GM21737 (cell line): Measurements from ENCODE around the gene TMC5.
"Not testable (repeated sequence)": the region's sequence is repeated elsewhere in the genome, so short reads cannot be mapped to it uniquely, and the experiment has no call there.

Source experiments
- ATAC-seq: cut with Tn5 transposase; IDR thresholded peaks from one replicate; pipeline ENCODE4 v1.9.1; 2021; ENCODE audit warnings: mild to moderate bottlenecking, moderate library complexity; ENCODE audit not compliant: unreplicated experiment

TMC5 gene

GRCh38 chr16:19397373-19397772 is 20.3 kb upstream of the TMC5 start:
- ATAC-seq, result not testable (repeated sequence)

DNA sequence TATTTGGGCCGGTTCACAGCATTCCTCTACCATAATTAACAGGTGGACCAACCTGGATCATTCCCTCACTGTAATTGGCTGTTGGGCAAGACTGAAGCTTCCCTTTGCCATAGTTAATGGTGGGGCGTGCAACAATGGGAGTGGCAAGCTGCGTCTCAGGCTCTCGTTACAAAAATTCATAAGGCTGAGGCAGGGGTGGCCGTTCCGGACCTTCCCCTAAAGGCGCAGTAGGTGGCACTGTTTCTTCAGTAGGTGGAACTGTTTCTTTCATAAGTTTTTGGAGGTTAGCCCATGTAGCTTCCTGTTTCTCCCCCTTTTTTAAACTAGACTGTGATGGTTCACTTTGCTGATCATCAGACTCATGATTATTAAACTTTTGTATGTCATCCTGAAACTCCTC is 17.0 kb upstream of the TMC5 start:
- ATAC-seq, result no peak

DNA sequence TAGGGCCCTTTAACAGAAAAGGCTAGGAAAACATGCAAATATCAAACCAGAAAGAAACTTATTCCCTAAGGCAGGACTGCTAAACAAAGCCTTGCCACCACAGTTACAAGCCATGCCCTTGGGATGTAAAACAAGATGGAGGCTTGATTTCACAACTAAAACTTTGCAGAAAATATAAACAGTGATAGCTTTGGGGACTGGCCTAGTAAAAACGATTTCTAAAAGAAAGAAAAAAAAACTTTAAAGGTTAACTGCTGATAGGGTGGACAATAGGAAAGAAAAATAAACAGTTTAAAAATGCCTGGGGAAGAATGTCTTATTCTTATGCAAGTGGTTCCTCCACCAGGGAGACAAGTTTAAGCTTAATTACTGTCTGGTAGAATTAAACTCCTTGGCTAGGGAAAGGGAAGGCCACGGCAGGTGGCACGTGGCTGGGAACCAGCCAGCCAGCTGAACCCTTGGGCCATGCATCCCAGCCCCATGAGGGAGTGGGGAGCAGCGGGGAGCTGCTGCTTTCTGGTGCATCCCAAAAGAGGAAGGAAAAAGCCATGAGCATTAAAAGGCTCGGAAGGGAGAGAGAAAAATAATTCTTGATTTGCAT is 10.7 kb upstream of the TMC5 start:
- no peak for ATAC-seq

GRCh38 chr16:19410435-19411171 is 7.1 kb upstream of the TMC5 start:
- ATAC-seq, result no peak

GRCh38 chr16:19411298-19411697 is 6.4 kb upstream of the TMC5 start:
- no peak for ATAC-seq

- not testable (repeated sequence) for ATAC-seq
These were observed 5.6 kb upstream of the TMC5 start for GRCh38 chr16:19412055-19412454.

DNA sequence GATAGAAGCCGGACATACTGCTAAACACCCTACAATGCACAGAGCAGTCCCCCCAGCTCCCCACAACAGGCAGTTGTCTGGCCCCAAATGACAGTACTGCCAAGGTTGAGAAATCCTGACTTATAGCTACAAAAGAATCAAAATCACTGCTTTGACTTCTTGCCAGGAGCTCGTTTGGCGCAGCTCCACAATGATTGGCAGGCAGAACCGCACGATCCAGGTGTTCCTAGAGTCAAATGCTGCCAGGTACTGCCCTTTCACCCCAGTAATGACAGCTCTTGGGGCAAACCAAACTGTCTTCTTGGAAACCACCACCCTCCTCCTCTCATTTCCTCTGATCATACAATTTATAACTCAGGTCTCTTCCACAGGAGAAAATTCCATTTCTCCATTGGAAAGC is 2.2 kb upstream of the TMC5 start:
- ATAC-seq, result no peak

GRCh38 chr16:19415918-19416317 is 1.8 kb upstream of the TMC5 start:
- no peak for ATAC-seq

DNA sequence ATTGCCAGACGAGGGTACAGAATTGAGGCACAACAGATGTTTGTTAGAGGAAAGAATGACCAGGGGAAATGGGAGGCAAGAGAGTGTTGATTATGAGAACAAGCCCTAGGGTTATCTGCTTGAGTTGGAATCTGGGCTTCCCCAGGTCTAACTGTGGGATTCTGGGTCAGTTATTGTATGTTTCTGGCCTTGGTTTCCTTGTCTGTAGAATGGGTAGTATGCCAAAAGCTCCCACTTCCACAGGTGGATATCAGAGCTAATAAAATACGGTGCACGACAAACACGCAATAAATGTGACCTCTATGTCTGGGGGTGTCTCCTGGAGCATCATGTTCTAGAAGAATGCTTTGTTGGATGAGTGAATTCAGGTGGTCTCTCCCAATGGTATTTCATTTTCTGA is 517 bp downstream of the TMC5 start:
- ATAC-seq, result no peak

GRCh38 chr16:19419698-19420075 is 2.0 kb downstream of the TMC5 start:
- no peak for ATAC-seq

DNA sequence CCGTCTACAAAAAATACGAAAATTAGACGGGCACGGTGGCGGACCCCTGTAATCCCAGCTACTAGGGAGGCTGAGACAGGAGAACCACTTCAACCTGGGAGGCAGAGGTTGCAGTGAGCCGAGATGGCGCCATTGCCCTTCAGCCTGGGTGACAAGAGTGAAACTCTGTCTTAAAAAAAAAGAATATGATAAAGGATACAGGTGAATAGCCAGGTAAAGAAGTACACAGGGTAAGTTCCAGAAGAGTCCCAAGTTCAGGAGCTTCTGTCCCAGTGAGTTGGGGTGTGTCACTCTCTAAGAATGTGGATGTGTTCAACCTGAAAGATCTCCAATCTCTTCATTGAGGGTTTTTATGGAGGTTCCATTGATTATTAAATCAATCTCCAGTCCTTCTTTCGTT is 6.8 kb downstream of the TMC5 start:
- ATAC-seq, result no peak

- ATAC-seq, result no peak
These were observed 12.7 kb downstream of the TMC5 start for GRCh38 chr16:19430345-19430744.

DNA sequence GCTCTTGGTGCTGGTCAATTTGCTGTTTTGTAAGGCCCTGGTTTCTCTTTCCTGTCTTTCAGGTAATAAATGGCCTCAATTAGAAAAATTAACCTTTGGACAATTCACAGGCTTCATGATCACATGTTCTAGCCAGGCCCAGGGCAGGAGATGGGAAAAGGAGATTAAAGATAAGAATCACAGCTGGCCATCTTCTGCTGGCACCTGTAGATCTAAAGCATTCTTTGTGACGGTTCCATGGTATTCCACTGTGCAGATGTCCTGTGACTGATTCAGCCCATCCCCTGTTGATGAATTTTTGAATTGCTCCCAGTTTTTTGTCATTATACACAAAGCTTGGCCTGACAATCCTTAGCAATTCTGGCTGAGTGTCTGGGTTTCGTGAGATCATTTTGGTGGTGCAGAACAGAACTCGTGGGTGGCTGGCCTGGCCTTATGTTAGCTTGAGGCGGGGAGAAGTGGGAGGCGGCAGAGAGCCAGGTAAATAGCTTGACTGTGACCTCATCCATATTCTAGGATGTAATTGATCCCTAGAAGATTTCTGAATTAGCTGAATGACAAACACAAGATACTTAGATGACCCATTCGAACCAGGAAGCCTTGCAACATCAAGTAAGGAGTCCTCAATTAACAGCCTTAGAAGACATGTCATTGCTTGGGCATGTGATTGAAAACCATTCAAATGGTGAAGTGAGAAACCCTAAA is 14.1 kb downstream of the TMC5 start:
- no peak for ATAC-seq

- no peak for ATAC-seq
These were observed 14.7 kb downstream of the TMC5 start for GRCh38 chr16:19432429-19432828.

DNA sequence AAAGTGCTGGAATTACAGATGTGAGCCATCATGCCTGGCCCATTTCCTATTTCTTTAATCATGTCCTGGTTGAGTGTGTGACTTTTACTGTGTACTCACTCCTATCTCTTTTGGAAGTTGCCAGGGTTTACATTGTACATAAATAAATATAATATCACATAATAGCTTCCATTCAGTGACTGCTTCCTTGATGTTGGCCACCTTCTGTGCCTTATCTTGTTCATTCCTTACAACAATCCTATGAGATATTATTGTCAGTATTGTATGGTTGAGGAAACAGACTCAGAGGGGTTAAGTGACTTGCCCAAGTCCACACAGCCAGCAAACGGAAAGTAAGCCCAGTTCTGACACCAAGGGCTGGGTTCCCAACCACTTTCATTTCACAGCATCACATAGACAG is 16.9 kb downstream of the TMC5 start:
- ATAC-seq, result no peak

DNA sequence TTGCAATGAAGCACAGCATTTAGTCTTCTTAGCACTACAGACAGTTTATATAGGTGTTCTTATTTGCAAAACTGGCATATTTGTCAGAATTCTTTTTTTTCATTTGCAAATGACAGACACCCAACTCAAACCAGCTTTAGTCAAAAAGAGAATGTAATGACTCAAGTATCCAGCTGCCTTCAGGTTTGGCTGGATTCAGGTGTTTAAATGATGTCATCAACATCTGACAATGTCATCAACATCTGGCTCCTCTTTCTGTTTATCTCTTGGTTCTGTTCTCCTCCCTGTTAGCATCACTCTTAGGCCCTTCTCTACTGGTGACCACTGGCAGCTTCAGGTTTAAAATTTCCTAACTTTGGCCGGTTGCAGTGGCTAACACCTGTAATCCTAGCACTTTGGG is 18.9 kb downstream of the TMC5 start:
- ATAC-seq, result no peak

DNA sequence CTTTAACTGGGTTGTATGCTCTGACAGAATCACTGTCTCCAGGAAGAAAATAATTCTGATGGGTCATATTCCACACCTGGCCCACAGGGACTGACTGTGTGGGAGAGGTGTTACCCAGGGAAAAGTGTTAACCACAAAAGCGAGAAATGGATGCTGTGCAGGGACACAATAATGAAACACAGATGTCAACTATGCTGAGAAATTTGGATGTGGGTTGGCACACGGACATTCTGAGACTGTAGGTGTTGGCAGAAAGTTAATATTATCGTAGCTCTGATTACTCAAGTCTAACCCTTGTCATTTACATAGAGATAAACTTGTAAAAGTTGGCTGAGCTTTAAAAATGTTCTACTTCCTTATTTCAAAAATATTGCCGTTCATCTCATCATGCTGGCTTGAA is 19.6 kb downstream of the TMC5 start:
- no peak for ATAC-seq

GRCh38 chr16:19438739-19439138 is 21.1 kb downstream of the TMC5 start:
- ATAC-seq, result no peak

DNA sequence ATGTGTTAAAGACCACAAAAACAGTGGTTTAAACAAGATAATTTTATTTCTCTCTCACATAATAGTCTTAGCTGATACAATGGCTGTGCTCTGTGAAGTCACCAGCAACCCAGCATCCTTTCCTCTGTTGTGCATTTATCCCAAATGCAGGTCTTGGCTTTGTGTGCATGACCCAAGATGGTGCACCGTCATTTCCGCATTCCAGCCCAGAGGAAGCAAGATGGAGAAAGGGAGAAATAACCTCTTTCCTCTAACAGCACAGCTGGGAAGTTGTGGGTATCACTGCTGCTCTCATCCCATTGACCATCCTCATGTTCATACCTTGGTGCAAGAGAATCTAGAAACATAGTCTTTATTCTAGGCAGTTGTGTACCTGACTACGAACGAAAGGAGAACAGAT is 21.8 kb downstream of the TMC5 start:
- no peak for ATAC-seq

- ATAC-seq, result no peak
These were observed 26.0 kb downstream of the TMC5 start for GRCh38 chr16:19443659-19444058.

- ATAC-seq, result no peak
These were observed 28.7 kb downstream of the TMC5 start for GRCh38 chr16:19446300-19446846.

DNA sequence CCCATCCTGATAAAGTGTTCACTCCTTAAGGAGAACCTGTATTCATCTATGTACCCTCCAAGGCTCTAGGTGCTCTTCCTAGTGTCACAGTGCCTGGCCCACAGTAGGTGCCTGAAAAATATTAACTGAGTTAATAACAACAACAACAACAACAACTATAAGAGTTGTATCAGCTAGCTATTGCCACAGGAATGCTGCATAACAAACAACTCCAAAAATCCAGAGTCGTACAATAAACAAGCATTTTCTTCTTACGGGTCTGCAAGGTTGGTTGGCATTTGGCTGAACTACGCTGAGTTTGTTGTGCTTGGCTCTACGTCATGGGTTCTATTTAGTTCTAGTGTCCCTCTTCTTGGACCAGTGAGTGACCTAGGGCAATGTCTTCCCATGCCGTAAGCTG is 29.2 kb downstream of the TMC5 start:
- ATAC-seq, result no peak
